Activated CD8-positive, alpha-beta T cell treated with anti-CD3 and anti-CD28 coated beads for 36 hours (primary cell): Measurements from ENCODE around the gene PTPN2. TPM values are rescaled to one million over a fixed set of nuclear protein-coding genes. Genes with fewer than 3 reads are reported as not detected.

ENCODE experiments used
- ATAC-seq: fragments of 200-7000 bp; cut with Tn5 transposase; one replicate; pipeline ENCODE4 v1.10.0; 2021; ENCODE audit warnings: mild to moderate bottlenecking, moderate library complexity
- CTCF ChIA-PET: fragments of 350-600 bp; sonication (Branson Sonifier 250); formaldehyde crosslinking; loops from one replicate; lab custom pipeline; 2021; ENCODE audit warnings: antibody characterized with exemption; lab: Charles Lee
- POLR2A ChIA-PET: fragments of 350-600 bp; sonication (Branson Sonifier 250); formaldehyde crosslinking; loops from one replicate; lab custom pipeline; 2021; ENCODE audit warnings: antibody characterized with exemption; lab: Charles Lee
- DNase-seq: peaks from one replicate; pipeline ENCODE4 v3.0.0-alpha.2; 2020
- H3K27ac Mint-ChIP-seq: one replicate; pipeline ENCODE4 v1.8.0; 2021; ENCODE audit warnings: mild to moderate bottlenecking, mixed read lengths
- H3K27me3 Mint-ChIP-seq: one replicate; pipeline ENCODE4 v1.8.0; 2021; ENCODE audit warnings: mixed read lengths
- H3K36me3 Mint-ChIP-seq: one replicate; pipeline ENCODE4 v1.8.0; 2021; ENCODE audit warnings: low read depth, mixed read lengths
- H3K4me1 Mint-ChIP-seq: one replicate; pipeline ENCODE4 v1.8.0; 2021; ENCODE audit warnings: low read depth, mixed read lengths
- H3K4me3 Mint-ChIP-seq: one replicate; pipeline ENCODE4 v1.8.0; 2021; ENCODE audit warnings: mild to moderate bottlenecking, moderate library complexity, mixed read lengths
- H3K9me3 Mint-ChIP-seq: one replicate; pipeline ENCODE4 v1.8.0; 2021; ENCODE audit warnings: mixed read lengths
- intact Hi-C: fragments of 100-400 bp; cut with micrococcal nuclease; formaldehyde crosslinking; loops from one replicate; pipeline ENCODE4 v1.10.0; 2022
- total RNA-seq, 2 experiments: library from RNA; stranded (reverse); gene quantifications; one replicate each; pipeline ENCODE4 v1.2.3, GENCODE V29; 2021
- TF ChIP-seq, protein P1 (sequence below): fragments of 200-600 bp; IDR thresholded peaks from one replicate; pipeline ENCODE4 v1.8.0; 2022; ENCODE audit warnings: antibody characterized with exemption, mild to moderate bottlenecking

Gene PTPN2
- total RNA-seq, 2 experiments from 2014 or later: 50.8 to 55.8 TPM

- Mint-ChIP-seq H3K4me1 (peaks cover 49% of the 10 kb centered on the region), H3K9me3 (no peaks in the 10 kb centered on the region), H3K36me3 (peaks cover 16% of the 10 kb centered on the region), H3K27ac (no peak overlapping the region), H3K4me3 (no peak overlapping the region), H3K27me3 (no peaks in the 10 kb centered on the region)
- ChIA-PET POLR2A (interaction anchor here (1.1 kb wide), 1 partner anchor 15 kb away, joined by 3 read pairs; no protein-coding TSS in a partner anchor), CTCF (interaction anchor here (1.0 to 2.8 kb wide), 6 partner anchors 9 to 30 kb away, joined by 3 to 8 read pairs (median 3); no protein-coding TSS in a partner anchor)
- intact Hi-C loops: no loop called here
- ATAC-seq (no peak), DNase-seq (no peak)
- TF ChIP-seq, protein P1, sequence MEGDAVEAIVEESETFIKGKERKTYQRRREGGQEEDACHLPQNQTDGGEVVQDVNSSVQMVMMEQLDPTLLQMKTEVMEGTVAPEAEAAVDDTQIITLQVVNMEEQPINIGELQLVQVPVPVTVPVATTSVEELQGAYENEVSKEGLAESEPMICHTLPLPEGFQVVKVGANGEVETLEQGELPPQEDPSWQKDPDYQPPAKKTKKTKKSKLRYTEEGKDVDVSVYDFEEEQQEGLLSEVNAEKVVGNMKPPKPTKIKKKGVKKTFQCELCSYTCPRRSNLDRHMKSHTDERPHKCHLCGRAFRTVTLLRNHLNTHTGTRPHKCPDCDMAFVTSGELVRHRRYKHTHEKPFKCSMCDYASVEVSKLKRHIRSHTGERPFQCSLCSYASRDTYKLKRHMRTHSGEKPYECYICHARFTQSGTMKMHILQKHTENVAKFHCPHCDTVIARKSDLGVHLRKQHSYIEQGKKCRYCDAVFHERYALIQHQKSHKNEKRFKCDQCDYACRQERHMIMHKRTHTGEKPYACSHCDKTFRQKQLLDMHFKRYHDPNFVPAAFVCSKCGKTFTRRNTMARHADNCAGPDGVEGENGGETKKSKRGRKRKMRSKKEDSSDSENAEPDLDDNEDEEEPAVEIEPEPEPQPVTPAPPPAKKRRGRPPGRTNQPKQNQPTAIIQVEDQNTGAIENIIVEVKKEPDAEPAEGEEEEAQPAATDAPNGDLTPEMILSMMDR: no peak
These were observed 21.6 kb downstream of the PTPN2 start for GRCh38 chr18:12862467-12862866.

DNA sequence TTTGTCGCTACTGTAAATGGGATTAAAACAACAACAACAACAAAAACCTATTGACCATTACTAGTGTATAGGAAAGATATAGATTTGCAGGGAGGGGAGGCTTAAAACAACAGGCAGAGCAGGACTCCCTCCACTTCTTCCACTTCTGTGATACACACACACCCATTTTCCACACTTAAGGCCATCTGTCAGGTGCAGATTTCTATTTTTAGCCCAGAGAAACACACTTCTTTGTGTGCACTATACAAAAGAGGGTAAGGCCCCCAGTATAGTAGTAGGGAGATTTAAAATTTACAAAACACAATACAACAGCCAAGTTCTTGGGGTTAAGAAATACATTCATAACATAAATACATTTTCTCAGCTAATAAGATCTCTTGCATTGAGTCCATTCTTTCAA lies 22.4 kb downstream of the PTPN2 start:
- intact Hi-C loops: no loop called here
- TF ChIP-seq, protein P1: no peak
- DNase-seq (no peak), ATAC-seq (no peak)
- Mint-ChIP-seq H3K4me1 (peaks cover 54% of the 10 kb centered on the region), H3K9me3 (no peaks in the 10 kb centered on the region), H3K27ac (peak overlapping the region; percentile 40), H3K4me3 (no peak overlapping the region), H3K36me3 (peaks cover 18% of the 10 kb centered on the region), H3K27me3 (no peaks in the 10 kb centered on the region)
- CTCF ChIA-PET: interaction anchor here (1.1 to 1.5 kb wide), 4 partner anchors 17 to 30 kb away, joined by 3 to 4 read pairs (median 3); no protein-coding TSS in a partner anchor
- POLR2A ChIA-PET: interaction anchor here (0.6 to 1.2 kb wide), 3 partner anchors 12 to 76 kb away, joined by 3 read pairs; no protein-coding TSS in a partner anchor

GRCh38 chr18:12860530-12860929 lies 23.5 kb downstream of the PTPN2 start:
- H3K36me3 Mint-ChIP-seq: peaks cover 24% of the 10 kb centered on the region
- no peak for DNase-seq
- intact Hi-C loops: no loop called here
- H3K27me3 Mint-ChIP-seq: no peaks in the 10 kb centered on the region
- H3K9me3 Mint-ChIP-seq: no peaks in the 10 kb centered on the region
- TF ChIP-seq, protein P1: no peak
- H3K27ac Mint-ChIP-seq: no peak overlapping the region
- peaks cover 59% of the 10 kb centered on the region for H3K4me1 Mint-ChIP-seq
- ATAC-seq: no peak
- H3K4me3 Mint-ChIP-seq: no peak overlapping the region
- ChIA-PET POLR2A (interaction anchor here (0.6 to 1.2 kb wide), 2 partner anchors 11 to 16 kb away, joined by 3 read pairs; no protein-coding TSS in a partner anchor), CTCF (no interaction called here)

GRCh38 chr18:12858991-12859390 lies 25.0 kb downstream of the PTPN2 start:
- peaks cover 34% of the 10 kb centered on the region for H3K36me3 Mint-ChIP-seq
- no peak overlapping the region for H3K4me3 Mint-ChIP-seq
- no peaks in the 10 kb centered on the region for H3K9me3 Mint-ChIP-seq
- intact Hi-C loops: no loop called here
- ATAC-seq (no peak), DNase-seq (no peak)
- H3K4me1 Mint-ChIP-seq: peaks cover 67% of the 10 kb centered on the region
- peak overlapping the region; percentile 27 for H3K27ac Mint-ChIP-seq
- CTCF ChIA-PET: interaction anchor here (1.3 kb wide), 1 partner anchor 75 kb away, joined by 3 read pairs; no protein-coding TSS in a partner anchor
- POLR2A ChIA-PET: no interaction called here
- TF ChIP-seq, protein P1: no peak
- no peaks in the 10 kb centered on the region for H3K27me3 Mint-ChIP-seq

GRCh38 chr18:12857991-12858544 lies 26.0 kb downstream of the PTPN2 start:
- intact Hi-C loops: no loop called here
- POLR2A ChIA-PET: interaction anchor here (1.2 kb wide), 1 partner anchor 48 kb away, joined by 3 read pairs; no protein-coding TSS in a partner anchor
- no peak overlapping the region for H3K4me3 Mint-ChIP-seq
- H3K4me1 Mint-ChIP-seq: peaks cover 69% of the 10 kb centered on the region
- H3K9me3 Mint-ChIP-seq: no peaks in the 10 kb centered on the region
- H3K27me3 Mint-ChIP-seq: no peaks in the 10 kb centered on the region
- ATAC-seq (peak; percentile 54), DNase-seq (no peak)
- TF ChIP-seq, protein P1: no peak
- CTCF ChIA-PET: interaction anchor here (0.6 to 1.4 kb wide), 4 partner anchors 29 to 120 kb away, joined by 3 read pairs; no protein-coding TSS in a partner anchor
- H3K36me3 Mint-ChIP-seq: peaks cover 42% of the 10 kb centered on the region
- H3K27ac Mint-ChIP-seq: peak overlapping the region; percentile 67
